ENCODE data around the gene TSHR. TPM values are rescaled to one million over a fixed set of nuclear protein-coding genes. Genes with fewer than 3 reads are reported as not detected.

Gene TSHR
- polyA plus RNA-seq, 4 donors, result 0.01 to 0.81 (median 0.12) TPM; not detected in 1

GRCh38 chr14:81165188-81165587 lies 209.8 kb downstream of the TSHR start:
- no peak overlapping the region for H3K4me3 ChIP-seq (ENCODE audit: low read depth in 1 of 3, low read length in 3 of 3)
- DNase-seq (peak; percentile 16 to 29), FAIRE-seq (no peak)
- H3K4me1 ChIP-seq (ENCODE audit: control insufficient read depth in 3 of 3, insufficient read depth in 2 of 3, low read depth in 1 of 3, low read length in 2 of 3), result peaks cover 0 to 4% (median 0%) of the 10 kb centered on the region in 3 donors
- H3K9me3 ChIP-seq (ENCODE audit: control insufficient read depth in 2 of 2, insufficient read depth in 1 of 2, low read depth in 1 of 2, low read length in 1 of 2), result no peaks in the 10 kb centered on the region
- H3K36me3 ChIP-seq (ENCODE audit: control insufficient read depth in 3 of 3, insufficient read depth in 2 of 3, low read depth in 1 of 3, low read length in 3 of 3), result no peaks in the 10 kb centered on the region
- H3K27me3 ChIP-seq (ENCODE audit: control insufficient read depth in 3 of 3, insufficient read depth in 3 of 3, low read length in 3 of 3), result no peaks in the 10 kb centered on the region
- 37 to 55% (median 46%) methylated on average over 4 of the region's 4 CpGs for WGBS, 3 donors
- no peak overlapping the region for H3K27ac ChIP-seq (ENCODE audit: low read depth in 1 of 3, low read length in 2 of 3)

DNA sequence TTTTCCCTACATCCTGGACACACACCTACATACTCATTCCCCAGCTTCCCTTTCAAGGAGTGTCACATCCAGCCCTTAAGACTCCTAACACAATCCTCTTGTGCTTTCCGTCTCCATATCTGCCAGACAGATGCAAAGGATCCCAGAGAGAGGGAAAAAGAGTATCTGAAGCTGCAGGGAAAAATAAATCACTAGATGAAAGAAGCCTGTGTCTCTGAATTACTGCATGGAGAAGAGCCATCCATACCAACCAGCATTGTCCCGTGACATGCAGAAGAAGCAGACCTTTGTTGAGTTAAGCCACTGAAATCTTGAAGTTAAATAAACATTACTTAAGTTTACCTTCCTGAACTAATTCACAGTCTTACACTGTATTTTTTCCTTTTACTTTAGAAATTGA lies 210.7 kb downstream of the TSHR start:
- H3K27ac ChIP-seq (ENCODE audit: low read depth in 1 of 3, low read length in 2 of 3), result no peak overlapping the region
- no peak overlapping the region for H3K4me3 ChIP-seq (ENCODE audit: low read depth in 1 of 3, low read length in 3 of 3)
- H3K4me1 ChIP-seq (ENCODE audit: control insufficient read depth in 3 of 3, insufficient read depth in 2 of 3, low read depth in 1 of 3, low read length in 2 of 3), result peaks cover 0 to 4% (median 0%) of the 10 kb centered on the region in 3 donors
- DNase-seq (no peak), FAIRE-seq (no peak)
- WGBS, 3 donors, result 83 to 88% (median 87%) methylated on average over 2 of the region's 2 CpGs
- H3K9me3 ChIP-seq (ENCODE audit: control insufficient read depth in 2 of 2, insufficient read depth in 1 of 2, low read depth in 1 of 2, low read length in 1 of 2), result no peaks in the 10 kb centered on the region
- no peaks in the 10 kb centered on the region for H3K36me3 ChIP-seq (ENCODE audit: control insufficient read depth in 3 of 3, insufficient read depth in 2 of 3, low read depth in 1 of 3, low read length in 3 of 3)
- no peaks in the 10 kb centered on the region for H3K27me3 ChIP-seq (ENCODE audit: control insufficient read depth in 3 of 3, insufficient read depth in 3 of 3, low read length in 3 of 3)

DNA sequence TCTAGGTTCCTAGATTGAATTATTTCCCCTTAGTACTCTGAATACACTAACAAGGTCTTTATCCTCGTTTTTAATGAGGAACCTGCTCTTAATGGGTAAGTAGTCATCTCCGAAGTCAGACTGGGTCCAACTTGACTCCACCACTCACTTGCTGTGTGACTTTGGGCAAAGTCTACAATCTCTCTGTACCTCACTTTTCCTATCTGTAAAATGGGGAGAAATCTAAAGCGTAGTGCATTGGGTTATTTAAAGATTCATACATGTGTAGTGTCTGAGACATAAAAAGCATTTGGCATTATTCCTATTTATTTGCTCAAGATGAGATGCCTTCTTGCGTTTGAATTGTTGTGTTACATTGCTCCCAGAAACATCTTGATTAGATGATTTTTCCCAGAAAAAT lies 213.8 kb downstream of the TSHR start:
- Histone ChIP-seq H3K36me3 (ENCODE audit: control insufficient read depth in 3 of 3, insufficient read depth in 2 of 3, low read depth in 1 of 3, low read length in 3 of 3) (no peaks in the 10 kb centered on the region), H3K4me3 (ENCODE audit: low read depth in 1 of 3, low read length in 3 of 3) (peak overlapping the region in 2 of 3 donors; percentile 71 to 81), H3K27me3 (ENCODE audit: control insufficient read depth in 3 of 3, insufficient read depth in 3 of 3, low read length in 3 of 3) (no peaks in the 10 kb centered on the region), H3K9me3 (ENCODE audit: control insufficient read depth in 2 of 2, insufficient read depth in 1 of 2, low read depth in 1 of 2, low read length in 1 of 2) (no peaks in the 10 kb centered on the region), H3K4me1 (ENCODE audit: control insufficient read depth in 3 of 3, insufficient read depth in 2 of 3, low read depth in 1 of 3, low read length in 2 of 3) (peaks cover 0 to 4% (median 0%) of the 10 kb centered on the region in 3 donors), H3K27ac (ENCODE audit: low read depth in 1 of 3, low read length in 2 of 3) (peak overlapping the region; percentile 90 to 98 (median 97))
- 55 to 64% (median 62%) methylated on average over 4 of the region's 4 CpGs for WGBS, 3 donors
- FAIRE-seq (no peak), DNase-seq (no peak)

DNA sequence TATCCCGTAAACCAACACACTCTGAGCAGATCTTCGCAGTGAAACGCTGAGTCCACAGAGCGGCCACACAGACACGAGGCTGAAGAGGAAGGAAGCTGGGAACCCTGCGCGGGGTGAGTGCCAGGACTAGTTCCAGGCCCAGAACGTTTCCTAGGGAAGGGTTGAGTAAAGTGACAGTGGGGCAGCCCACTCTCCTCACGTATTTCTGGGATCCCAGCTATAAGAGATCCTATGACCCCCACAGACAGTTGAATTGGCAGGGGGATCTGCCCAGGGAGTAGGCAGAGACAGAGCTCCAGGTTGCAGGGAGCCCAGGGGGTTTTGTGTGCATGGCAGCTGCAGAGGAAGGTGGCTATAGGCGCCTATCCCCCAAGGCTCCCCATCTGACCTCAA lies 214.3 kb downstream of the TSHR start:
- Histone ChIP-seq H3K4me3 (ENCODE audit: low read depth in 1 of 3, low read length in 3 of 3) (peak overlapping the region; percentile 34 to 81 (median 71)), H3K27ac (ENCODE audit: low read depth in 1 of 3, low read length in 2 of 3) (peak overlapping the region; percentile 90 to 98 (median 97)), H3K36me3 (ENCODE audit: control insufficient read depth in 3 of 3, insufficient read depth in 2 of 3, low read depth in 1 of 3, low read length in 3 of 3) (no peaks in the 10 kb centered on the region), H3K9me3 (ENCODE audit: control insufficient read depth in 2 of 2, insufficient read depth in 1 of 2, low read depth in 1 of 2, low read length in 1 of 2) (no peaks in the 10 kb centered on the region), H3K27me3 (ENCODE audit: control insufficient read depth in 3 of 3, insufficient read depth in 3 of 3, low read length in 3 of 3) (no peaks in the 10 kb centered on the region), H3K4me1 (ENCODE audit: control insufficient read depth in 3 of 3, insufficient read depth in 2 of 3, low read depth in 1 of 3, low read length in 2 of 3) (peaks cover 0 to 4% (median 0%) of the 10 kb centered on the region in 3 donors)
- 3 to 5% (median 4%) methylated on average over 10 of the region's 10 CpGs for WGBS, 3 donors
- DNase-seq (peak; percentile 56 to 65), FAIRE-seq (no peak)

- Histone ChIP-seq H3K4me3 (ENCODE audit: low read depth in 1 of 3, low read length in 3 of 3) (peak overlapping the region; percentile 34 to 81 (median 71)), H3K27me3 (ENCODE audit: control insufficient read depth in 3 of 3, insufficient read depth in 3 of 3, low read length in 3 of 3) (no peaks in the 10 kb centered on the region), H3K36me3 (ENCODE audit: control insufficient read depth in 3 of 3, insufficient read depth in 2 of 3, low read depth in 1 of 3, low read length in 3 of 3) (no peaks in the 10 kb centered on the region), H3K4me1 (ENCODE audit: control insufficient read depth in 3 of 3, insufficient read depth in 2 of 3, low read depth in 1 of 3, low read length in 2 of 3) (peaks cover 0 to 4% (median 0%) of the 10 kb centered on the region in 3 donors), H3K27ac (ENCODE audit: low read depth in 1 of 3, low read length in 2 of 3) (peak overlapping the region; percentile 90 to 98 (median 97)), H3K9me3 (ENCODE audit: control insufficient read depth in 2 of 2, insufficient read depth in 1 of 2, low read depth in 1 of 2, low read length in 1 of 2) (no peaks in the 10 kb centered on the region)
- FAIRE-seq (no peak), DNase-seq (peak; percentile 92 to 95)
- 0% methylated on average over 28 of the region's 28 CpGs for WGBS, 3 donors
These were observed 214.8 kb downstream of the TSHR start for GRCh38 chr14:81170104-81170828.

GRCh38 chr14:81170829-81171195 lies 215.4 kb downstream of the TSHR start:
- Histone ChIP-seq H3K4me3 (ENCODE audit: low read depth in 1 of 3, low read length in 3 of 3) (no peak overlapping the region), H3K4me1 (ENCODE audit: control insufficient read depth in 3 of 3, insufficient read depth in 2 of 3, low read depth in 1 of 3, low read length in 2 of 3) (peaks cover 0 to 4% (median 0%) of the 10 kb centered on the region in 3 donors), H3K27me3 (ENCODE audit: control insufficient read depth in 3 of 3, insufficient read depth in 3 of 3, low read length in 3 of 3) (no peaks in the 10 kb centered on the region), H3K36me3 (ENCODE audit: control insufficient read depth in 3 of 3, insufficient read depth in 2 of 3, low read depth in 1 of 3, low read length in 3 of 3) (no peaks in the 10 kb centered on the region), H3K27ac (ENCODE audit: low read depth in 1 of 3, low read length in 2 of 3) (peak overlapping the region in 2 of 3 donors; percentile 48 to 97), H3K9me3 (ENCODE audit: control insufficient read depth in 2 of 2, insufficient read depth in 1 of 2, low read depth in 1 of 2, low read length in 1 of 2) (no peaks in the 10 kb centered on the region)
- FAIRE-seq (no peak), DNase-seq (no peak)
- WGBS, 3 donors, result 10 to 19% (median 19%) methylated on average over 3 of the region's 3 CpGs

GRCh38 chr14:81172353-81172752 lies 216.9 kb downstream of the TSHR start:
- Histone ChIP-seq H3K9me3 (ENCODE audit: control insufficient read depth in 2 of 2, insufficient read depth in 1 of 2, low read depth in 1 of 2, low read length in 1 of 2) (no peaks in the 10 kb centered on the region), H3K4me3 (ENCODE audit: low read depth in 1 of 3, low read length in 3 of 3) (no peak overlapping the region), H3K27me3 (ENCODE audit: control insufficient read depth in 3 of 3, insufficient read depth in 3 of 3, low read length in 3 of 3) (no peaks in the 10 kb centered on the region), H3K4me1 (ENCODE audit: control insufficient read depth in 3 of 3, insufficient read depth in 2 of 3, low read depth in 1 of 3, low read length in 2 of 3) (peaks cover 0 to 4% (median 0%) of the 10 kb centered on the region in 3 donors), H3K36me3 (ENCODE audit: control insufficient read depth in 3 of 3, insufficient read depth in 2 of 3, low read depth in 1 of 3, low read length in 3 of 3) (no peaks in the 10 kb centered on the region), H3K27ac (ENCODE audit: low read depth in 1 of 3, low read length in 2 of 3) (no peak overlapping the region)
- DNase-seq (peak in 1 of 2 donors; percentile 20), FAIRE-seq (no peak)
- 45 to 69% (median 55%) methylated on average over 2 of the region's 2 CpGs for WGBS, 3 donors

- Histone ChIP-seq H3K27me3 (ENCODE audit: control insufficient read depth in 3 of 3, insufficient read depth in 3 of 3, low read length in 3 of 3) (no peaks in the 10 kb centered on the region), H3K4me1 (ENCODE audit: control insufficient read depth in 3 of 3, insufficient read depth in 2 of 3, low read depth in 1 of 3, low read length in 2 of 3) (peaks cover 0 to 4% (median 0%) of the 10 kb centered on the region in 3 donors), H3K27ac (ENCODE audit: low read depth in 1 of 3, low read length in 2 of 3) (no peak overlapping the region), H3K4me3 (ENCODE audit: low read depth in 1 of 3, low read length in 3 of 3) (no peak overlapping the region), H3K36me3 (ENCODE audit: control insufficient read depth in 3 of 3, insufficient read depth in 2 of 3, low read depth in 1 of 3, low read length in 3 of 3) (no peaks in the 10 kb centered on the region), H3K9me3 (ENCODE audit: control insufficient read depth in 2 of 2, insufficient read depth in 1 of 2, low read depth in 1 of 2, low read length in 1 of 2) (no peaks in the 10 kb centered on the region)
- no peak for FAIRE-seq
- WGBS, 3 donors, result 82 to 89% (median 88%) methylated on average over 3 of the region's 3 CpGs
- no peak for DNase-seq
These were observed 217.5 kb downstream of the TSHR start for GRCh38 chr14:81172881-81173280.
